SK-N-SH (cell line): ENCODE data around the gene EAPP. TPM values are rescaled to one million over a fixed set of nuclear protein-coding genes. Genes with fewer than 3 reads are reported as not detected.
"Not testable (repeated sequence)": the region's sequence is repeated elsewhere in the genome, so short reads cannot be mapped to it uniquely, and the experiment has no call there.

Experiments used
- CTCF ChIA-PET: fragments of 300-600, 350-600 bp; formaldehyde crosslinking; extraction: SDS; loops from one replicate; lab custom pipeline; 2021; lab: Yijun Ruan, JAX
- POLR2A ChIA-PET: fragments of 350-600 bp; sonication (Branson Sonifier 250); formaldehyde crosslinking; extraction: SDS; loops from one replicate; lab custom pipeline; 2020; ENCODE audit warnings: antibody characterized with exemption, inconsistent platforms; lab: Yijun Ruan, JAX
- DNase-seq: peaks from one replicate; pipeline ENCODE4 v3.0.0; 2012
- H2AFZ ChIP-seq: fragments of 200-600 bp; sonication (generic); 2 replicates; pipeline ENCODE4 v1.8.1; 2016; ENCODE audit warnings: antibody characterized with exemption, mild to moderate bottlenecking, low read depth
- H3F3A ChIP-seq: fragments of 200-600 bp; sonication (generic); replicated peaks from 2 replicates; pipeline ENCODE3; 2016; ENCODE audit warnings: antibody characterized with exemption, mild to moderate bottlenecking; ENCODE audit not compliant: insufficient read depth
- H3K27ac ChIP-seq, 2 experiments: fragments of 200-500 bp in 1 of 2; fragments of 200-600 bp in 1 of 2; sonication (Bioruptor generic) in 1 of 2; sonication (generic), shearing (Covaris generic) in 1 of 2; 2 replicates each; pipeline versions ENCODE4 v1.5.1 to v1.6.1; 2014 to 2016; ENCODE audit warnings: low read depth in 2 of 2, inconsistent platforms in 1 of 2, low read length in 1 of 2, mild to moderate bottlenecking in 1 of 2, mixed read lengths in 1 of 2
- H3K27me3 ChIP-seq: fragments of 200-600 bp; sonication (generic), shearing (Covaris generic); 2 replicates; pipeline ENCODE4 v1.6.1; 2016; ENCODE audit warnings: mixed run types; ENCODE audit not compliant: insufficient read depth
- H3K36me3 ChIP-seq, 2 experiments: fragments of 200-500 bp in 1 of 2; fragments of 200-600 bp in 1 of 2; sonication (Bioruptor generic) in 1 of 2; sonication (generic) in 1 of 2; replicated peaks in 1 of 2; 2 replicates each; pipeline versions ENCODE3 to v1.5.1; 2014 to 2016; ENCODE audit warnings: low read length in 1 of 2, mild to moderate bottlenecking in 1 of 2; ENCODE audit not compliant: insufficient read depth in 2 of 2, control insufficient read depth in 1 of 2
- H3K4me1 ChIP-seq, 2 experiments: fragments of 200-500 bp in 1 of 2; fragments of 200-600 bp in 1 of 2; sonication (Bioruptor generic) in 1 of 2; sonication (generic), shearing (Covaris generic) in 1 of 2; 2 replicates each; pipeline versions ENCODE4 v1.5.1 to v1.6.1; 2014 to 2016; ENCODE audit warnings: low read depth in 1 of 2, low read length in 1 of 2, mixed run types in 1 of 2; ENCODE audit not compliant: insufficient read depth in 2 of 2, control insufficient read depth in 1 of 2
- H3K4me2 ChIP-seq: fragments of 200-600 bp; sonication (generic), shearing (Covaris generic); 2 replicates; pipeline ENCODE4 v1.6.1; 2017; ENCODE audit warnings: mixed run types
- H3K4me3 ChIP-seq, 2 experiments: fragments of 200-500 bp in 1 of 2; fragments of 200-600 bp in 1 of 2; sonication (Bioruptor generic) in 1 of 2; sonication (generic), shearing (Covaris generic) in 1 of 2; 2 replicates each; pipeline versions ENCODE4 v1.5.1 to v1.8.1; 2014 to 2016; ENCODE audit warnings: low read depth in 2 of 2, inconsistent platforms in 1 of 2, low read length in 1 of 2, mild to moderate bottlenecking in 1 of 2, mixed read lengths in 1 of 2, moderate library complexity in 1 of 2
- H3K79me2 ChIP-seq: fragments of 200-600 bp; sonication (generic); 2 replicates; pipeline ENCODE4 v1.8.1; 2017; ENCODE audit warnings: mild to moderate bottlenecking; ENCODE audit not compliant: insufficient read depth
- H3K9ac ChIP-seq: fragments of 200-600 bp; sonication (generic); 2 replicates; pipeline ENCODE4 v1.6.1; 2017; ENCODE audit warnings: mixed run types
- H3K9me2 ChIP-seq: fragments of 200-600 bp; sonication (generic); 2 replicates; pipeline ENCODE4 v1.6.1; 2017; ENCODE audit warnings: mixed run types
- H3K9me3 ChIP-seq: fragments of 200-600 bp; sonication (generic); 2 replicates; pipeline ENCODE4 v1.6.1; 2017; ENCODE audit warnings: mixed run types, mild to moderate bottlenecking, moderate library complexity
- H4K20me1 ChIP-seq: fragments of 200-600 bp; sonication (generic); 2 replicates; pipeline ENCODE4 v1.6.1; 2017; ENCODE audit warnings: mild to moderate bottlenecking, mixed run types; ENCODE audit not compliant: insufficient read depth
- EP300 ChIP-seq, 2 experiments: IDR thresholded peaks; 2 replicates each; pipeline versions ENCODE4 v1.4.0 to v1.6.1; 2012; ENCODE audit warnings: borderline replicate concordance in 1 of 2, low read depth in 1 of 2, low read length in 1 of 2
- GATA2 ChIP-seq: sonication (generic); formaldehyde crosslinking; IDR thresholded peaks from 2 replicates; pipeline ENCODE4 v1.5.0; 2020; ENCODE audit warnings: mild to moderate bottlenecking, missing genetic modification reagents
- JUND ChIP-seq: IDR thresholded peaks from 2 replicates; pipeline ENCODE4 v1.4.0; 2012
- MEF2A ChIP-seq: IDR thresholded peaks from 2 replicates; pipeline ENCODE4 v1.4.0; 2012; ENCODE audit warnings: low read depth, borderline replicate concordance
- MXI1 ChIP-seq: IDR thresholded peaks from 2 replicates; pipeline ENCODE4 v1.6.1; 2012; ENCODE audit warnings: mild to moderate bottlenecking, low read depth, low read length, improper control_type of control experiment
- PBX3 ChIP-seq: IDR thresholded peaks from 2 replicates; pipeline ENCODE4; 2012
- POLR2AphosphoS5 ChIP-seq: IDR thresholded peaks from 2 replicates; pipeline ENCODE4 v1.6.1; 2012; ENCODE audit warnings: low read depth, low read length
- RXRA ChIP-seq: IDR thresholded peaks from 2 replicates; pipeline ENCODE4 v1.4.0; 2012; ENCODE audit warnings: low read depth, mild to moderate bottlenecking, borderline replicate concordance
- TAF1 ChIP-seq: IDR thresholded peaks from 2 replicates; pipeline ENCODE4 v1.6.1; 2012; ENCODE audit warnings: low read depth, mild to moderate bottlenecking, low read length, moderate library complexity, borderline replicate concordance
- TEAD4 ChIP-seq: IDR thresholded peaks from 2 replicates; pipeline ENCODE4 v1.4.0; 2012; ENCODE audit warnings: mild to moderate bottlenecking, borderline replicate concordance; ENCODE audit not compliant: insufficient read depth
- USF2 ChIP-seq: fragments of 150-350 bp; IDR thresholded peaks from 2 replicates; pipeline ENCODE4 v1.6.1; 2017; ENCODE audit warnings: antibody characterized with exemption, low read length, low read depth, borderline replicate concordance
- ZBTB33 ChIP-seq: IDR thresholded peaks from 2 replicates; pipeline ENCODE4 v1.4.0; 2012; ENCODE audit warnings: low read depth, borderline replicate concordance
- WGBS: methylation state at CpG from one replicate; pipeline ENCODE4 v1.1.6; 2017; ENCODE audit warnings: low lambda C conversion rate; 5-methylcytosine and 5-hydroxymethylcytosine counted together
- polyA plus RNA-seq, 3 experiments: library from polyadenylated mRNA; depleted of rRNA; stranded (reverse); fragments of >200 nt; gene quantifications; 2 replicates each; pipeline ENCODE4 v1.2.3, GENCODE V29; 2012
- TF ChIP-seq, protein P1 (sequence below): fragments of 200-600 bp; sonication (generic); IDR thresholded peaks from 2 replicates; pipeline ENCODE4 v1.6.1; 2017; ENCODE audit warnings: antibody characterized with exemption, mild to moderate bottlenecking, moderate library complexity
- TF ChIP-seq, protein P2 (sequence below): fragments of 150-350 bp; IDR thresholded peaks from 2 replicates; pipeline ENCODE4 v1.6.1; 2016; ENCODE audit warnings: mild to moderate bottlenecking, low read depth, low read length

The EAPP gene
- polyA plus RNA-seq, 1 of the 3 experiments (the other 2 are of a cell fraction): 30.0 TPM

DNA sequence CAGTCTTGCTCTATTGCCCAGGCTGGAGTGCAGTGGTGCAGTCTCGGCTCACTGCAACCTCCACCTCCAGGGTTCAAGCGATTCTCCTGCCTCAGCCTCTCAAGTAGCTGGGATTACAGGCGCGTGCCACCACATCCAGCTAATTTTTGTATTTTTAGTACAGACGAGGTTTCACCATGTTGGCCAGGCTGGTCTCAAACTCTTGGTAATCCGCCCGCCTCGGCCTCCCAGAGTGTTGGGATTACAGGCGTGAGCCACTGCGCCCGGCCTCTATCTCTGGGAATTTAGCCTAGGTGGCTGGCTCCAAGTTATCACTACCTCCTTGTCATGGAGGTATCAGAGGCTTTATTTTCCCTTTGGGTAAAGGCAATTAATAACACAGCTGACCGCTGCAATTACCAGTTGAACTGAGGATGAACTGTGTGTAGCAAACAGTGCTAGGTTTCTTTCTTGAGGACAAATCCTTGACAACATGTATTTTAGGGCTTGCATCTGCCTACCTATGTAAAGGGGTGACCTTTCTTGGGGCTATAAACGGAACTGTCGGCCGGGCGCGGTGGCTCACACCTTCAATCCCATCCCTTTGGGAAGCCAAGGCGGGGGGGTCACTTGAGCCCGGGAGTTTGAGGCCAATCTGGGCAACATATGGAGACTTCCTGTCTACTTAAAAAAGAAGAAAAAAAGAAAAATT, 9.9 kb upstream of the EAPP start:
- H3K9ac ChIP-seq, H3K9me2 ChIP-seq, H3K4me3 ChIP-seq, H3K4me1 ChIP-seq, H2AFZ ChIP-seq, CTCF ChIA-PET, H3K9me3 ChIP-seq, H3K79me2 ChIP-seq, H4K20me1 ChIP-seq, H3K27ac ChIP-seq, POLR2A ChIA-PET, H3K4me2 ChIP-seq, DNase-seq, H3K27me3 ChIP-seq, H3K36me3 ChIP-seq: not testable (repeated sequence)
- peaks cover 22% of the 10 kb centered on the region for H3F3A ChIP-seq
- 89% methylated on average over 16 of the region's 19 CpGs for WGBS

GRCh38 chr14:34548472-34548981, 9.0 kb upstream of the EAPP start:
- 94% methylated on average over 14 of the region's 14 CpGs for WGBS
- Histone ChIP-seq H3K27me3 (no peaks in the 10 kb centered on the region), H3K4me1 (no peaks in the 10 kb centered on the region), H3K4me3 (no peak overlapping the region), H3K36me3 (no peaks in the 10 kb centered on the region), H3K79me2 (no peaks in the 10 kb centered on the region), H3K9me3 (no peaks in the 10 kb centered on the region), H3K27ac (peak overlapping the region in 1 of 2 experiments; percentile 68; a peak in 1 of 4 replicates), H3K9ac (no peak overlapping the region), H3K9me2 (no peaks in the 10 kb centered on the region), H3F3A (peaks cover 18% of the 10 kb centered on the region), H2AFZ (no peak overlapping the region), H4K20me1 (no peaks in the 10 kb centered on the region), H3K4me2 (0 out of 2 replicates have a peak overlapping the region, but pooled peaks have one; percentile 33)
- ChIA-PET POLR2A (no interaction called here), CTCF (no interaction called here)
- TF ChIP-seq GATA2 (no peak), JUND (no peak), PBX3 (no peak), TEAD4 (no peak), EP300 (IDR thresholded peaks at IDR 0.05; ENCODE audit: borderline replicate concordance in 1 of 2, low read depth in 1 of 2, low read length in 1 of 2) (no peak), MXI1 (no peak), ZBTB33 (no peak), MEF2A (no peak), USF2 (no peak), TAF1 (no peak), POLR2AphosphoS5 (no peak), RXRA (no peak)
- TF ChIP-seq, protein P1, sequence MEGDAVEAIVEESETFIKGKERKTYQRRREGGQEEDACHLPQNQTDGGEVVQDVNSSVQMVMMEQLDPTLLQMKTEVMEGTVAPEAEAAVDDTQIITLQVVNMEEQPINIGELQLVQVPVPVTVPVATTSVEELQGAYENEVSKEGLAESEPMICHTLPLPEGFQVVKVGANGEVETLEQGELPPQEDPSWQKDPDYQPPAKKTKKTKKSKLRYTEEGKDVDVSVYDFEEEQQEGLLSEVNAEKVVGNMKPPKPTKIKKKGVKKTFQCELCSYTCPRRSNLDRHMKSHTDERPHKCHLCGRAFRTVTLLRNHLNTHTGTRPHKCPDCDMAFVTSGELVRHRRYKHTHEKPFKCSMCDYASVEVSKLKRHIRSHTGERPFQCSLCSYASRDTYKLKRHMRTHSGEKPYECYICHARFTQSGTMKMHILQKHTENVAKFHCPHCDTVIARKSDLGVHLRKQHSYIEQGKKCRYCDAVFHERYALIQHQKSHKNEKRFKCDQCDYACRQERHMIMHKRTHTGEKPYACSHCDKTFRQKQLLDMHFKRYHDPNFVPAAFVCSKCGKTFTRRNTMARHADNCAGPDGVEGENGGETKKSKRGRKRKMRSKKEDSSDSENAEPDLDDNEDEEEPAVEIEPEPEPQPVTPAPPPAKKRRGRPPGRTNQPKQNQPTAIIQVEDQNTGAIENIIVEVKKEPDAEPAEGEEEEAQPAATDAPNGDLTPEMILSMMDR: no peak
- TF ChIP-seq, protein P2, sequence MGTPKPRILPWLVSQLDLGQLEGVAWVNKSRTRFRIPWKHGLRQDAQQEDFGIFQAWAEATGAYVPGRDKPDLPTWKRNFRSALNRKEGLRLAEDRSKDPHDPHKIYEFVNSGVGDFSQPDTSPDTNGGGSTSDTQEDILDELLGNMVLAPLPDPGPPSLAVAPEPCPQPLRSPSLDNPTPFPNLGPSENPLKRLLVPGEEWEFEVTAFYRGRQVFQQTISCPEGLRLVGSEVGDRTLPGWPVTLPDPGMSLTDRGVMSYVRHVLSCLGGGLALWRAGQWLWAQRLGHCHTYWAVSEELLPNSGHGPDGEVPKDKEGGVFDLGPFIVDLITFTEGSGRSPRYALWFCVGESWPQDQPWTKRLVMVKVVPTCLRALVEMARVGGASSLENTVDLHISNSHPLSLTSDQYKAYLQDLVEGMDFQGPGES: no peak
- DNase-seq: no peak

DNA sequence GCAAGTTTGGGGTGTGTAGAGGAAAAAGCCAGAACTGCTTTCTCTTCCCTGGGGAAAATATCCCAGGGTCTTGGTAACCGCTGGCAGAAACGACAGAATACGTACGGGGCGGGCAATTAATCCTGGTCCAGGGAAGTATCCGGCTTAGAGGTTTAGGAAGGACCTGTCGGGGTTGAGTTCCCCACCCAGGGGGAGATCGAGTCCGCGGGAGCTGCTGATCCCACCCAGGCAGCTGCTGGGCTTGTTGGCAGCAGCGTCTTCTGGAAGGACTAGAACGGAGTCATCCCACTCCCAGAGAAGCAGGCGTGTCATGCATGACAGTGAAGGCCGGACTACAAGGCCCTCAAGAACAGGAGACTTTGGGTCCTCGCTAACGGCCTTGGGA, 7.6 kb upstream of the EAPP start:
- H3K9me2 ChIP-seq, H3K4me1 ChIP-seq, H3K36me3 ChIP-seq, H3K27ac ChIP-seq, H2AFZ ChIP-seq, CTCF ChIA-PET, H3K27me3 ChIP-seq, H3K4me2 ChIP-seq, POLR2A ChIA-PET, H3K79me2 ChIP-seq, H3K9ac ChIP-seq, DNase-seq, H3K4me3 ChIP-seq, H4K20me1 ChIP-seq, H3K9me3 ChIP-seq: not testable (repeated sequence)
- peaks cover 18% of the 10 kb centered on the region for H3F3A ChIP-seq
- no CpG with 5 or more reads among the region's 16 CpGs for WGBS
